CD4-positive, alpha-beta T cell treated with Interleukin-2 at 100 ng/mL for 4 hours (primary cell): Measurements from ENCODE around the gene GCM1.

ENCODE experiments used
- DNase-seq: peaks from one replicate; pipeline ENCODE4 v3.0.0-alpha.2; 2020; ENCODE audit warnings: low spot score

GCM1 gene

GRCh38 chr6:53151676-53152075, 3.0 kb upstream of the GCM1 start:
- no peak for DNase-seq

GRCh38 chr6:53144802-53145201, 3.8 kb downstream of the GCM1 start:
- DNase-seq = no peak

GRCh38 chr6:53143710-53144109, 4.9 kb downstream of the GCM1 start:
- DNase-seq = no peak

- no peak for DNase-seq
Measured at GRCh38 chr6:53142810-53143209, 5.8 kb downstream of the GCM1 start.

- no peak for DNase-seq
Measured at GRCh38 chr6:53139841-53140413, 8.7 kb downstream of the GCM1 start.

GRCh38 chr6:53136000-53136609, 12.5 kb downstream of the GCM1 start:
- no peak for DNase-seq

GRCh38 chr6:53134601-53135235, 13.9 kb downstream of the GCM1 start:
- no peak for DNase-seq

GRCh38 chr6:53133961-53134360, 14.7 kb downstream of the GCM1 start:
- DNase-seq = no peak

GRCh38 chr6:53130569-53131290, 17.9 kb downstream of the GCM1 start:
- no peak for DNase-seq

GRCh38 chr6:53128842-53129241, 19.8 kb downstream of the GCM1 start:
- no peak for DNase-seq

GRCh38 chr6:53125276-53125675, 23.4 kb downstream of the GCM1 start:
- DNase-seq = no peak

- no peak for DNase-seq
Measured at GRCh38 chr6:53124131-53124800, 24.4 kb downstream of the GCM1 start.

- no peak for DNase-seq
Measured at GRCh38 chr6:53119772-53120409, 28.8 kb downstream of the GCM1 start.

GRCh38 chr6:53119349-53119748, 29.3 kb downstream of the GCM1 start:
- DNase-seq = no peak

- DNase-seq = no peak
Measured at GRCh38 chr6:53115741-53116140, 32.9 kb downstream of the GCM1 start.

- no peak for DNase-seq
Measured at GRCh38 chr6:53115113-53115512, 33.5 kb downstream of the GCM1 start.

GRCh38 chr6:53113742-53114141, 34.9 kb downstream of the GCM1 start:
- no peak for DNase-seq

GRCh38 chr6:53112871-53113270, 35.8 kb downstream of the GCM1 start:
- DNase-seq = no peak

GRCh38 chr6:53112404-53112803, 36.2 kb downstream of the GCM1 start:
- DNase-seq = no peak

- no peak for DNase-seq
Measured at GRCh38 chr6:53111865-53112264, 36.8 kb downstream of the GCM1 start.

- DNase-seq = no peak
Measured at GRCh38 chr6:53109612-53110011, 39.0 kb downstream of the GCM1 start.

- DNase-seq = no peak
Measured at GRCh38 chr6:53107091-53107490, 41.5 kb downstream of the GCM1 start.
